ENCODE measurements around the gene FEV.

FEV gene

DNA sequence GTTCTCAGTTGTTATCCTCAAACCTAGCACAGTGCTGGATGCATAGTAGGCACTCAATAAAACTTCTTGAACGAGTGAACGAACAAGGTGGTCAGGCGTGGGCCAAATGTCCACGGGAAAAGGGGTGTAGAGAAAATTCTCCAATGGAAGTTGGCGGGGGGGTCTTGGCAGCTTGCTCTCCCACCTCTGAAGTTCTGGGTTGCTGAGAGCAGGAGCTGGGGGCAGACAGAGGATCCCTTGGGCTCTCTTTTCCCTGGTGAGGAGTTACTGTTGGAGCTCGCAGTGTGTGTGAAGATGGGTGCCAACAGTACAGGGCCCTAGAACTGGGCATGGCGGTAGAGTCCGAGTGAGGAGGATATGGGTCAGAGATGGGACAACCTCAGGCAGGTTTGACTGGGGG is 10.6 kb upstream of the FEV start:
- FAIRE-seq, result no peak
- no peak for DNase-seq (ENCODE audit: extremely low spot score, insufficient read length, low read depth)

DNA sequence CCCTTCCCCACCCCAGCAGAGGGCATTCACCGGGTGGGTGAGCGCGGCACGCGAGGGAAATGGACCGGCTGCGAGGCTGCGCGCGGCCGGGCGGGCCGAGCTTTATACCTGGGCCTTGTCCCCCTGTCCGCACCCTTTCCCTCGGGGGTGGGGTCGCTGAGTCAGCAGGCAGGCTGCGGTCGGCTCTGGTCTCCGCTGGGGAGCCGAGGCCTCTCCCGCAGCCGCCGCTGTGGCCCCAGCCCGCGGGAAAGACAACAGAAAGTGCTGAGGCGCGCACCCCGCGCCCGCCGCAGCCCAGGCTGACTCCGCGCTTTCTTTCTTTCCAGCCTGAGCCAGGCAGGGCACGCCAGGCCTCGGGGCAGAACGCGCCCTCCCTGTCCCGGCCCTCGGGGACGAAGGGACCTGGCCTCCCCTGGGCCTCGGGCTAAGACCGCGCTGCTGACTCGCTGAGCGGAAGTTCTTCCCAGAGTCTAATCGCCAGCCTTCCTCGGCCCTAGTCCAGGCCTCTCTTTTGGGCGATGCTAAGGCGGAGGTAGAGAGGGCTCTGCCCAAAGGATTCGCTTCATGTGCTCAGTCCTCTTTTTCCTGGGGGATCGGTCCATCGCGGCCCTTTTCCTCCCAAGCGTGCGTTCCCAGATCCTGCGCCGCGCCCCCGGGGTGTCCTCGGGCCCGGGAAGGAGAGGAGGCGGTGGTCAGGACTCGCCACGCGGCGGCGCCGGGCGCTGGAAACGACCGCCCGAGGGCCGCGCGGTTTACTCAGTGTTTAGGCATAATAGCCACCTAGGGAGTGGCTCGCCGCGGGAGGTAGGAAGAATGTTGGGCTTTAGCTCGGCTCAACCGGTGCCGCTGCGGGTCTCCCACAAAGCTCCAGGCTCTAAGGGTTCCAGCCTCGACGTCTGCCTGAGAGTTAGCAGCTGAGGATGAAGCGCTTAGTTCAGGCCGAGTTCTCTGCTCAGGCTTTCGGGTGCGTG is 8.6 kb upstream of the FEV start, which contains the start of gene CRYBA2:
Gene CRYBA2 (minus strand): TSS at position 78 of the 971 bp plus-strand sequence. CDS start 246 bp downstream, outside the sequence.
- no peak for DNase-seq (ENCODE audit: extremely low spot score, insufficient read length, low read depth)
- FAIRE-seq, result no peak

GRCh38 chr2:218992703-218993344 is 7.8 kb upstream of the FEV start:
- FAIRE-seq (no peak), DNase-seq (ENCODE audit: extremely low spot score, insufficient read length, low read depth) (no peak)

DNA sequence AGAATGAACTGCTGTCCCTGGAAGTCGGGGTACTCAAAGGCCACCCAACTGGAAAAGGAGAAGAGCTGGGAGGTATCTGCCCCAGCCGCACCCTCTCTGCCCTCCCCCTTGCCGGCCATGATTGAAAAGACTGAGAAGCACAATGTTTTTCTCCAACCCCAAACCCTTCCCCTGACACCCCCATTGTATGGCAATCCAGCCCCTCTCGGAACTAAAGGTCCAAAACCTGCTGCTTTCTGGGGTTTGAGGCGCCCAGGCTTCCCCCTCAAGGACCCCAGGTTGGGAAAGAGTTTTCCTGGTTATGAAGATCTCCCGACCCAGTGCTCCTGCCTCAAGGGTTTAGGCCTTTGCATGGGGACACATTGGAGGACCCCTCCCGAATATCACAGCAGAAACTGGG is 7.2 kb upstream of the FEV start:
- FAIRE-seq (no peak), DNase-seq (ENCODE audit: extremely low spot score, insufficient read length, low read depth) (no peak)

GRCh38 chr2:218991674-218992168 is 6.7 kb upstream of the FEV start:
- no peak for DNase-seq (ENCODE audit: extremely low spot score, insufficient read length, low read depth)

GRCh38 chr2:218990612-218991011 is 5.6 kb upstream of the FEV start:
- FAIRE-seq (no peak), DNase-seq (ENCODE audit: extremely low spot score, insufficient read length, low read depth) (no peak)

More at GRCh38 chr2:218991674-218992168, 6.7 kb upstream of the FEV start:
- no peak for FAIRE-seq

- DNase-seq (ENCODE audit: extremely low spot score, insufficient read length, low read depth), result no peak
- FAIRE-seq, result no peak
Observed at GRCh38 chr2:218990052-218990451, 5.1 kb upstream of the FEV start.

DNA sequence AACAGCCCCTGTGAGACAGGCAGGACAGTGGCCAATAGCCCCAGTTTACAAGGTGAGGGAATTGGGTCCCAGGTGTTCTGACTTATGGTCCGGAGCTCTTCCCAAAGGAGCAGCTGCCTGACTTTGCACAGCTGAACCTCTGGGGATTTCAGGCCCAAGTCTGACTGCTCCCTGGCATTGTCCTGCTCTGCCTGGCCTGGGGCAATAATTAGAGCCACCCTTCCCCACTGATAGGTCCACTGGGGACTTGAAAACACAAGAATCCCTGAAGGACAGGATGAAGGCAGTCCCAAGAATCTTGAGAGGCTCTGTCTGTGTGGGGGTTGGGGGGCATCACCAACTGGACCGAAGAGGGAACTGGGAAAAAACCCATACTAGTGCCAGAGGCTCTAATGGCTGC is 3.7 kb upstream of the FEV start:
- DNase-seq (ENCODE audit: extremely low spot score, insufficient read length, low read depth) (no peak), FAIRE-seq (no peak)

DNA sequence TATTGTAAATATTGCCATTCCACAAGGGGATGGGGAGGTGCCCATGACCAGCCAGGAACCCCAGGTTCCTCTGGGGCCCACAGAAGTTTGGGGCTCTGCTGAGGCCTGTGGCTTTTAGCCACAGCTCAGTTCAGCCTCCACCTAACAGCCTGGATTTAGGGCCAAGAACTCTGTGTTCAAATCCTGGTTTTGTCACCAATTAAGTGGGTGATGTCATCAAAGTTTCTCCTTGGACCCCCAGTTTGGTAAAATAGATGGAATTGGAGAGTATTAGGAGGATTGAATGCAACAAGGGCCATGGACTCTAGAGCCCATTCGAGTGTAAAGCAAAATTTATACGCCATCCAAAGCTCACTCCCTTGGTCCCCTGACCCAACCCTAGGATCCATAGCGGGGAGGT is 3.2 kb upstream of the FEV start:
- no peak for DNase-seq (ENCODE audit: extremely low spot score, insufficient read length, low read depth)

DNA sequence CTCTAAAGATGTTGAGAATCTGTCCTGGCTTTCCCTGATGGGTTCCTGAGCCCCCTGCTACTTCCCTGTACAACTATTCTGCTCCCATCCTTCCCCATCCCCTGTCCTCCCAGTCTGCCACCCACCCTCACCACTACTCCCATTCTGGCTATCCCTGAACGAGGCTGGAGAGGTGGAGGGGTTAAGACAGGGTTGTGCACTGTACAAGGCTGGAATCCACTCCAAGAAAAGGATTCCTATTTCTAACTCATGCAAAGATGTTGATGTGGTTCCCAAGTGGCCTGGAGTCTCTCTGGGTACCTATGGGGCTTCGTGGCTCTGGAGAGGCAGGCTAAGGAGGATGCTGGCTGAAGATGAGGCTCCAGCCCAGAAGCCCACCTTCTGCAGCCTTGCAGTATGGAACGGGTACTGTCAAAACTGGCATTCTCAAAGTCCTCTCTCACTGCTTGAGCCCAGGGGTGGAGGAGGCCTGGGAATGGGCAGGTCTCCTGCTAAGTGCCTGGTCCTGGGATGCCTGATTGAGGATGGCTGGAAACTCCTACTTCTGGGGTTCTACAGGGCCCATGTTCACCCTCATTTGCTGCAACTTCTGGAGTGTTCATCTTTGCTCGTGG is 1.3 kb upstream of the FEV start:
- DNase-seq (ENCODE audit: extremely low spot score, insufficient read length, low read depth) (no peak), FAIRE-seq (no peak)

More for the DNA sequence above, 3.2 kb upstream of the FEV start:
- no peak for FAIRE-seq

DNA sequence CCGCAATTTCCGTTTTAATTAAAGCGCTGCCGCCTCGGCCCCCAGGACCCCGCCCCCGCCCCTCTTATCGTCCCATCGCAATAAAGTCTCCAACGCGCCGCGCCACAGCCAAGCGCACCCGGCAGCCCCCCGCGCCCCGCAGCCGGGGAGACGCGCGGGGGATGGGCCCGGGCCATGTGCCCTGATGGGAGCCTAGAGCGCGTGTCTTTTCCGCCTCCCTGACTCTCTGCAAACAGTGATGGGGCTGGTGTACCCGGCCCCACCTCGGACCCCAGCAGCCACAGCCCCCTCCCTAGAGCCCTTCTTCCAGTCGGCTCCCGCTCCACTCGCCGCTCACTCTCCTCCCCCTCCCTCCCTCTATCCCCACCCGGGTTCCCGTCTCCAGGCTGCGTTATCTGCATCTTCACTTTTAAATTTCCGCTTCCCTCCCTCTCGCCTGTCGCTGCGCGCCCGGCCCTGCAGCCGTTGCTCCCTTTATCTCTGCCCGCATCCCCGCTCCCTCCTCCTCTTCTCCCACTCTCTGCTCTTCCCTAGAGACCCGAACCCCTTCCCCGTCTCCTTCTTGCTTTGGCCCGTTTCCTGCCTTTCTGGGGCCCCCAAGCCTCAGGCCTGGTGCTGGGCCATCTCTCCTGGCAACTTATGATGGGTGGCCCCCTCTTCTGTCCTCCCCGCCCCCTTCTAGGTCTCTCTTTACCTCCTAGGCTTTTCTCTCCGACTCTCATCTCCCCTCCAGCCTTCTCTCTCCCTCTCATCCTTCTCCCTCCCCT is 524 bp upstream of the FEV start:
- no peak for DNase-seq (ENCODE audit: extremely low spot score, insufficient read length, low read depth)
- no peak for FAIRE-seq

GRCh38 chr2:218984239-218985020 is 554 bp downstream of the FEV start:
- DNase-seq (ENCODE audit: extremely low spot score, insufficient read length, low read depth) (no peak), FAIRE-seq (no peak)

DNA sequence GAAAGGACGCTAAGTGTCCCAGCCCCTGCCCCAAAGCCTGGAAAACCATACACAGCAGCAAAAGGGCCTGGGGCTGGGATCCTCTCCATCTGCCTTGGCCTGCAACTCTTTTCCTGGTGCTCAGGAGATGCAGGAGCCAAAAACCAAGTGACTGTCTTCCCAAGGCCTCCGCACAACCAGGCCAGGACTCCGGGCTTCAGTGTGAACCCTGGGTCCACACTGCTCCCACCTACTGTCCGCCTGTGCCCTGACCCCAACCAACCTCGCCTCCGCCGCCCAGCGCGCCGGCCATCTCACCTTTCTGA is 1.1 kb downstream of the FEV start:
- no peak for DNase-seq (ENCODE audit: extremely low spot score, insufficient read length, low read depth)
- no peak for FAIRE-seq

GRCh38 chr2:218983263-218983933 is 1.6 kb downstream of the FEV start:
- FAIRE-seq (no peak), DNase-seq (ENCODE audit: extremely low spot score, insufficient read length, low read depth) (no peak)

DNA sequence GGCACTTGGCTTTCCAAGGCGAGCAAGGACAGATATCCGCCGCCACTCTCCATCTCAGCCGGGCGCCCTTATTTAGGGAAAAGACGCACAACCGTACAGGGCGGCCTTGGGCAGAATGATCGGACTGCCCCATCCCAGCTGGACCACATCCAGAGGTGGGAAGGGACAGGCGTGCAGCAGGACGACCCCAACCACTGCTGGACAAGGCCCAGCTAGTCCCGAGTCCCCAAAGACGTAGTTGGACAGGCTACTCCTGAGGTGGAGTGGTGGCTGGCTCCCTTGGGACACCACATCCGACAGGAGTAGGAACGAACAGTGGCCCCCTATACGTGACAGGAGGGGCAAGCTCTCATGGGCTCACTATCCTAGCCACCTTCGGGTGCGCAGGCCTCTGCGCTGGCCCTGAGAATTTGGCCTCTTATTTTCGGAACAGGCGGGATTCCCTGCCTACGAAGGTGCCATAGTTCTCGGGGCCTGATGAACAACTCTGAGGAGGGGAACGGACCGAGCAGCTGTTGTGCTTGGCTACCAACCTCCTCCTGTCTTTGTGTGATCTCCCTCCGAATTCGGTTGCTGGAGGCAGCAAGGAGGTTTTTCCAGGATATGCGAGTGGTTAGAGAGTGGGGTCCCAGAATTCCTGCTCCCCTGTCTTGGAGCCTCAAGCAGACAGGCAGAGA is 2.3 kb downstream of the FEV start:
- FAIRE-seq, result no peak
- no peak for DNase-seq (ENCODE audit: extremely low spot score, insufficient read length, low read depth)

- no peak for DNase-seq (ENCODE audit: extremely low spot score, insufficient read length, low read depth)
Observed at GRCh38 chr2:218981881-218982585, 3.0 kb downstream of the FEV start.

GRCh38 chr2:218981390-218981880 is 3.5 kb downstream of the FEV start:
- DNase-seq (ENCODE audit: extremely low spot score, insufficient read length, low read depth) (no peak), FAIRE-seq (no peak)

More at GRCh38 chr2:218981881-218982585, 3.0 kb downstream of the FEV start:
- no peak for FAIRE-seq

All from GM18507 (cell line).